GM21786 (cell line): ENCODE data around the gene PHACTR3.

ENCODE experiments used
- ATAC-seq: cut with Tn5 transposase; IDR thresholded peaks from one replicate; pipeline ENCODE4 v1.9.1; 2021; ENCODE audit not compliant: unreplicated experiment

The PHACTR3 gene

GRCh38 chr20:59668926-59669850 is 64.8 kb downstream of the PHACTR3 start:
- ATAC-seq, result no peak

- ATAC-seq, result no peak
Observed at GRCh38 chr20:59670786-59671492, 66.6 kb downstream of the PHACTR3 start.

GRCh38 chr20:59671661-59672471 is 67.5 kb downstream of the PHACTR3 start:
- no peak for ATAC-seq

GRCh38 chr20:59672576-59672975 is 68.2 kb downstream of the PHACTR3 start:
- no peak for ATAC-seq

- no peak for ATAC-seq
Observed at GRCh38 chr20:59673288-59673997, 69.1 kb downstream of the PHACTR3 start.

- ATAC-seq, result no peak
Observed at GRCh38 chr20:59673998-59674445, 69.7 kb downstream of the PHACTR3 start.

GRCh38 chr20:59676126-59676850 is 71.9 kb downstream of the PHACTR3 start:
- ATAC-seq, result no peak

- ATAC-seq, result no peak
Observed at GRCh38 chr20:59676851-59677182, 72.5 kb downstream of the PHACTR3 start.

- ATAC-seq, result no peak
Observed at GRCh38 chr20:59677586-59677985, 73.2 kb downstream of the PHACTR3 start.

- ATAC-seq, result no peak
Observed at GRCh38 chr20:59678288-59678687, 73.9 kb downstream of the PHACTR3 start.

GRCh38 chr20:59678951-59679350 is 74.6 kb downstream of the PHACTR3 start:
- ATAC-seq, result no peak

- ATAC-seq, result no peak
Observed at GRCh38 chr20:59680148-59680650, 75.9 kb downstream of the PHACTR3 start.

- ATAC-seq, result no peak
Observed at GRCh38 chr20:59680852-59681251, 76.5 kb downstream of the PHACTR3 start.

GRCh38 chr20:59682603-59683002 is 78.3 kb downstream of the PHACTR3 start:
- no peak for ATAC-seq

GRCh38 chr20:59683181-59683580 is 78.8 kb downstream of the PHACTR3 start:
- no peak for ATAC-seq

GRCh38 chr20:59684685-59685242 is 80.4 kb downstream of the PHACTR3 start:
- ATAC-seq, result no peak

GRCh38 chr20:59686404-59687346 is 82.3 kb downstream of the PHACTR3 start:
- no peak for ATAC-seq

- ATAC-seq, result no peak
Observed at GRCh38 chr20:59688356-59688755, 84.0 kb downstream of the PHACTR3 start.
